Adrenal gland (tissue), 12 donors: ENCODE data around the gene STK35. TPM values are rescaled to one million over a fixed set of nuclear protein-coding genes. Genes with fewer than 3 reads are reported as not detected.

ENCODE experiments used
- DNase-seq, 7 donors: peaks; one replicate each; pipeline ENCODE4 v3.0.0-alpha.2; 2019 to 2020
- H3K27ac ChIP-seq, 5 donors: fragments of 200-600 bp; sonication (generic) in 4 of 5; 1 replicate in 3 of 5; 2 replicates in 2 of 5; pipeline versions ENCODE4 v1.5.1 to v1.8.0; 2016 to 2020; ENCODE audit warnings: mild to moderate bottlenecking in 1 of 5
- H3K27me3 ChIP-seq: fragments of 200-600 bp; 2 replicates; pipeline ENCODE4 v1.8.0; 2021
- H3K36me3 ChIP-seq, 2 donors: fragments of 200-600 bp; replicated peaks in 1 of 2; 1 replicate in 1 of 2; 2 replicates in 1 of 2; pipeline versions ENCODE4 v1.5.1 to v1.8.0; 2018 to 2022
- H3K4me1 ChIP-seq, 2 donors: fragments of 200-600 bp; replicated peaks in 1 of 2; 1 replicate in 1 of 2; 2 replicates in 1 of 2; pipeline versions ENCODE4 v1.5.1 to v1.8.0; 2018 to 2021
- H3K4me3 ChIP-seq, 4 donors: fragments of 200-600 bp; sonication (generic) in 3 of 4; one replicate each; pipeline ENCODE4 v1.5.1; 2016 to 2018
- H3K9me3 ChIP-seq, 3 donors: fragments of 200-600 bp; sonication (generic) in 1 of 3; replicated peaks in 1 of 3; 1 replicate in 2 of 3; 2 replicates in 1 of 3; pipeline versions ENCODE4 v1.5.1 to v1.8.0; 2016 to 2021
- POLR2A ChIP-seq, 2 donors: fragments of 450-650 bp; IDR thresholded peaks; one replicate each; pipeline ENCODE4 v1.6.1; 2017; ENCODE audit warnings: antibody characterized with exemption in 2 of 2, mild to moderate bottlenecking in 2 of 2, moderate library complexity in 1 of 2
- WGBS, 4 donors: extraction: QIAGEN DNeasy Blood & Tissue Kit in 2 of 4; methylation state at CpG; one replicate each; pipeline versions ENCODE4 v1.1.5 to v1.1.7; 2013 to 2017; 5-methylcytosine and 5-hydroxymethylcytosine counted together
- intact Hi-C, 2 donors: fragments of 100-400 bp; cut with DNase I; formaldehyde crosslinking; loops; one replicate each; pipeline versions ENCODE4 v1.14.1 to v1.15.0; 2022 to 2023
- polyA plus RNA-seq, 3 donors: library from polyadenylated mRNA; stranded (reverse); fragments of 200-250 nt in 2 of 3; fragments of 350-450 nt in 1 of 3; fragmentation: Illumina TruSeq in 1 of 3; extraction: RNeasy Lipid Tissue Mini Kit (QIAGEN cat#74804) in 1 of 3; gene quantifications; one replicate each; pipeline ENCODE4 v1.2.3, GENCODE V29; 2013 to 2014
- total RNA-seq, 9 donors: library from RNA; depleted of rRNA in 4 of 9; stranded (reverse); fragments of >200 nt in 4 of 9; fragments of 120-200 nt in 1 of 9; fragmentation: NEBNext Ultra II Directional in 1 of 9; extraction: Animal tissue kit (Norgen Biotek cat#: 25700) in 1 of 9; gene quantifications; one replicate each; pipeline versions ENCODE4 v1.1.0 to v1.2.4, GENCODE V29; 2013 to 2023
- TF ChIP-seq, protein P1 (sequence below), 6 experiments: fragments of 450-650 bp in 4 of 6; fragments of 200-600 bp in 2 of 6; sonication (generic) in 1 of 6; IDR thresholded peaks; 1 replicate in 5 of 6; 2 replicates in 1 of 6; pipeline versions ENCODE4 v1.5.1 to v1.8.0; 2016 to 2021; ENCODE audit warnings: antibody characterized with exemption in 6 of 6, mild to moderate bottlenecking in 2 of 6, moderate library complexity in 1 of 6
- donor health status: healthy with polysubstance abuse.
- donor health status: Bipolar disorder and iron deficiency.
- donor health status: DM: yes; HTN: yes; CAD: no.
- donor health status: DM: no; HTN: no; CAD: no.
- donor health status: DM: no; HTN: no; CAD: no.
- donor health status: DM: yes; HTN: yes; CAD: no.

STK35 gene
- total and polyA plus RNA-seq, 12 donors = 7.2 to 32.8 (median 20.9) TPM

DNA sequence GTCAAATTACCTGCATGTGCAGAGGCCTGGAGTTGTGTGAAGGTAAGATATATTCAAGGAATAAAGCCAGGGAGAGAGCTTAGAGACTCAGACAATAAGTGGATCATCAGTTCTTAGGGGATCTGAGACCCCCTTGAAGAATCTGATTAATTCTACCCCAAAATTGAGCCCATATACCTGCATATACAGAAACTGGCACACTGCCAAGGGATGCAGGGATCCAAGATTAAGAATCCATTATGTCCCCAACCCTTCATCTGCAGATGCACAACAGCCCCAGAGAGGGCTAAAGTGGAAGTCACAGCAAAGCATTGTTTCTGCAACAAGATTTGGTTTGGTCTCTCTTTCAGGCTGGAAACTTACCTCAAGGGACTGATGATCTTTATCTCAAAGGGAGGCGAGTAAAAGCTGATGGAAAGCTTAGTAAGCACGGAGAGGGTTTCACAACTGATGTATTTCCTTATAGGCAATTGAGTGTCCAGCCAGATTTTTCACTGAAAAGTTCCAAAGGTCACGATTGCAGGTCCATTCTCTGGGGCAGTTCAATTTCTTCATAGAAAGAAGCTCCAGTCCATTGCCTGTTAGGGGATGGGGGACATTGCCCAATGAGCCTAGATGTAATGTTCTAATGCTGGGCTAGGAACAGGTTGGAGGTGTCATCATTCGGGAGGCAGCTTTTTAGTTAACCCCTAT, 20.9 kb upstream of the STK35 start:
- DNase-seq = no peak
- H3K27me3 ChIP-seq = peaks cover 3% of the 10 kb centered on the region
- no peaks in the 10 kb centered on the region for H3K9me3 ChIP-seq
- TF ChIP-seq, protein P1, sequence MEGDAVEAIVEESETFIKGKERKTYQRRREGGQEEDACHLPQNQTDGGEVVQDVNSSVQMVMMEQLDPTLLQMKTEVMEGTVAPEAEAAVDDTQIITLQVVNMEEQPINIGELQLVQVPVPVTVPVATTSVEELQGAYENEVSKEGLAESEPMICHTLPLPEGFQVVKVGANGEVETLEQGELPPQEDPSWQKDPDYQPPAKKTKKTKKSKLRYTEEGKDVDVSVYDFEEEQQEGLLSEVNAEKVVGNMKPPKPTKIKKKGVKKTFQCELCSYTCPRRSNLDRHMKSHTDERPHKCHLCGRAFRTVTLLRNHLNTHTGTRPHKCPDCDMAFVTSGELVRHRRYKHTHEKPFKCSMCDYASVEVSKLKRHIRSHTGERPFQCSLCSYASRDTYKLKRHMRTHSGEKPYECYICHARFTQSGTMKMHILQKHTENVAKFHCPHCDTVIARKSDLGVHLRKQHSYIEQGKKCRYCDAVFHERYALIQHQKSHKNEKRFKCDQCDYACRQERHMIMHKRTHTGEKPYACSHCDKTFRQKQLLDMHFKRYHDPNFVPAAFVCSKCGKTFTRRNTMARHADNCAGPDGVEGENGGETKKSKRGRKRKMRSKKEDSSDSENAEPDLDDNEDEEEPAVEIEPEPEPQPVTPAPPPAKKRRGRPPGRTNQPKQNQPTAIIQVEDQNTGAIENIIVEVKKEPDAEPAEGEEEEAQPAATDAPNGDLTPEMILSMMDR (IDR thresholded peaks at IDR 0.05) = no peak
- no peak for TF ChIP-seq POLR2A (IDR thresholded peaks at IDR 0.05)
- no peak overlapping the region for H3K4me3 ChIP-seq
- H3K4me1 ChIP-seq = no peaks in the 10 kb centered on the region
- no peaks in the 10 kb centered on the region for H3K36me3 ChIP-seq
- no peak overlapping the region for H3K27ac ChIP-seq
- WGBS, 4 donors = 62 to 78% (median 66%) methylated on average over 4 of the region's 4 CpGs
- intact Hi-C loops = loop anchor here in 1 of 2 donors (2.0 kb wide), 1 partner anchor 76 kb away; no protein-coding TSS in a partner anchor

GRCh38 chr20:2084703-2085102, 16.9 kb upstream of the STK35 start:
- H3K4me1 ChIP-seq = no peaks in the 10 kb centered on the region
- H3K36me3 ChIP-seq = no peaks in the 10 kb centered on the region
- intact Hi-C loops = loop anchor here in 1 of 2 donors (5.0 kb wide), 1 partner anchor 88 kb away; no protein-coding TSS in a partner anchor
- DNase-seq = peak in 1 of 7 donors; percentile 8
- no peak overlapping the region for H3K4me3 ChIP-seq
- no peak overlapping the region for H3K27ac ChIP-seq
- H3K27me3 ChIP-seq = peaks cover 3% of the 10 kb centered on the region
- no peaks in the 10 kb centered on the region for H3K9me3 ChIP-seq
- TF ChIP-seq, protein P1 (IDR thresholded peaks at IDR 0.05) = no peak
- TF ChIP-seq POLR2A (IDR thresholded peaks at IDR 0.05) = no peak
- 52 to 74% (median 67%) methylated on average over 5 of the region's 5 CpGs for WGBS, 4 donors

DNA sequence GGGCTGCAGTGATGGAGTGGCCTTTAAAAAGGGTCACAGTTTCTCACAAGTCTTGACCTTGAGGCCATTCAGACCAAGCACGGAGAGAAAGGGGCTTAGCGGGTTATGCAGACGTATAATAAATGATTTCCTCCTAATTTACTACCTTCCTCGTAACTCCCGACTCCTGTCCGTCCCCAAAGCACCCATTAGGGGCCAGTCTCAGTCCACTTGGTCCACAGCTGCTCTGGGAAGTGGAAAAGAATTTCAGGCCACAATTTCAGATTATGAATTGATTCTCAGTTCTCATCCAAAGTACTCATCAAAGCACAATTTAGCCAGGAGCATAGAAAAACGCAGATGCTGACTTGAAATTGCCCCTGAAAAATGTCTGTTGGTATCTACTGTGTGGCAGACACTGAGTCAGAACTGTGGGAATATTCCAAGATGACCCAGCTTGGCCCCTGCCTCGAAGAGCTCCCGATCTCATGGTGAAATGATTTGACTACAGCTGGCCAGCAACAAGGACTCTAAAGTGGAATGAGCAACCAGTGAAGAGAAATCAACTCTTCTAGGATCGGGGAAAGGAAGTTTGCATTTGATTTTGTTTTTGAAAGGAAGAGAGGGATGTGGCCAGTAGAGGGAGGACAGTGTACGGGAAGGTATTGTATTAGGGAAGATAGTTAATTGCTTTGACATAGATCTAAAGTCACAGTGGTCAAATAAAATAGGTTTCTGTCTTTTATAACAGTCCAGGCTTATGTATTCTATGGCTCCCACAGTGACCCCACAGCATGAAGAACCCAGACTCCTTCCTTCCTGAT, 15.2 kb upstream of the STK35 start:
- intact Hi-C loops = loop anchor here in 1 of 2 donors (5.0 kb wide), 1 partner anchor 86 kb away; no protein-coding TSS in a partner anchor

More for the DNA sequence above, 15.2 kb upstream of the STK35 start:
- Histone ChIP-seq H3K36me3 (no peaks in the 10 kb centered on the region), H3K4me1 (no peaks in the 10 kb centered on the region), H3K4me3 (no peak overlapping the region), H3K27ac (no peak overlapping the region), H3K9me3 (no peaks in the 10 kb centered on the region), H3K27me3 (no peaks in the 10 kb centered on the region)
- DNase-seq = peak in 3 of 7 donors; percentile 23 to 28 (median 24)
- TF ChIP-seq, protein P1 (IDR thresholded peaks at IDR 0.05) = peak; percentile 7 to 47 (median 30)
- TF ChIP-seq POLR2A (IDR thresholded peaks at IDR 0.05) = no peak
- WGBS, 4 donors = 26 to 32% (median 29%) methylated on average over 10 to 11 of the region's 11 CpGs
